HUDEP-2 (cell line): ENCODE measurements around the gene VDR.

Experiments
- DNase-seq, 76 experiments: peaks; one replicate each; lab custom pipeline; 2025; ENCODE audit not compliant: unreplicated experiment in 76 of 76; lab: John Stamatoyannopoulos, UW

VDR gene

GRCh38 chr12:47801170-47801903 is 103.5 kb downstream of the VDR start:
- no peak for DNase-seq

GRCh38 chr12:47800582-47800981 is 104.2 kb downstream of the VDR start:
- no peak for DNase-seq

DNA sequence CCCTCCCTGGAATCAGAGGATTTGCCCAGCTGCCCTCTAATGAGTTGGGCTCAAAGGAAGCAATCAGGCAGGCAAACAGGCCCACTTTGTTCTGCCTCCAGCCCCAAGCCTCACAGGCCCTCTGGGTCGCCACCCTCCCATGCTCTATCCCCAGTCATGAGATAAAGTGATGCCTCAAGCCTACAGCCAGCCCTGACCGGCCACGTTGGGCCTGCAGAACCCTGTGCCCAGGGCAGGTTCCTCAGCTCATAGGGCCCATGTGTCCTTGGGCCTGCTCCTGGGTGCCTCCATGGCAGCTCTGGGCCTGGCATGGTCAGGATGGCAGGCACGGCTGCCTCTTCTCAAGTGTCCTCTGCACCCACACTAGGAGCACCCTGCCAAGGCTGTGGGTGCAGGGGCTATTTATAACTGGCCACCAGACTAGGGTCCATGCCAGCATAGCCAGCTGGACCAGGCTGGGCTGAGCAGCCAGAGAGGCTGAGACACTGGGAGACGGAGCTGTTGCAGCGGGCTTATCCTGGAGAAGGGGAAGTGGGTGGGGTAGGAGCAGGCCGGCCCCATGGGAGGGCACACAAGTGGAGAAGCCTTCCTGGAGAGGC is 105.3 kb downstream of the VDR start:
- no peak for DNase-seq

DNA sequence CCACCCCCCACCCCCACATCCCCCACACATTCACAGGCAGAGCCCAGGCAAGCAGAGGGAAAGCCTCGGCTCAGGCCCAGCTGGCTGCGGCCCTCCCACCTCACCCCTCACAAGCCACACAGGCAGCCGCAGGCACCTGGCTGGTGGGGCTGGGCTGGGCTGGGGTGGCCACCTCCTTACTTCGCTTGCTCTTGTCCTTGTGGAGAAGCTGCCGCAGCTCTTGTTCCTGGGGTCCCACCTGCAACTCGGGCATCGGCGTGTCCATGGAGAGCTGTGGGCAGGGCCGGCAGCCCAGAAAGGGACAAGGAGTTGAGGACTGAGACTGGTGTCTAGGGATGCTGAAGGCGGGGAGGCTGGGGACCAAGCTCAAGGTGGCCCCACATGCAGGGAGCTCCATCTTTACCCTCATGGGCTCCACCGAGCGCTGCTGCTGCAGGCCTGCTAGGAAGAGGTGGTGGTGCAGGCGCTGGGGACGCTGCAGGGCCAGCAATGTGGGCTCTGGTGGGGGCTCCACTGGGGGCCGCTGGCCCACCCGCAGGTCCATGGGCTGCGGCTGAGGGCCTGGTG is 106.3 kb downstream of the VDR start:
- no peak for DNase-seq

DNA sequence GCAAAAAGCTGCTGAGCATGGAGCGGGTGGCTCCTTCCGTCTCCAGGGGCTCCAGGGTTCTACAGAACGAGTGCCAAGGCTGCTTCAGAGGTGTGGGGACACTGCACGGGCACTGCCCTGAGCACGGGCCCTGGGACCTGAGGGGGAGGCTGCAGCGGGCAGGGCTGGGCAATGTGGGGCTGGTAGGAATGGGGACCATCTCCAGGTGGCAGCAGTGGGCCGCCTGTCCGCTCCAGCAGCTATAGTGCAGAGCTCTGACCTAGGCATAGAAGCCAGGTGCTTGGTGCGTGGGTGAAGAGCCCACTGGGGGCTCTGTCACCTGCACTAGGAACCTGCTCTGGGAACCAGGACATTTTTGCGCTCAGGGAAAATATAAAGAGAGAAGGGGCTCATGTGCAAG is 107.4 kb downstream of the VDR start:
- DNase-seq = peak in 14 of 76 experiments; percentile 12 to 48 (median 19)

DNA sequence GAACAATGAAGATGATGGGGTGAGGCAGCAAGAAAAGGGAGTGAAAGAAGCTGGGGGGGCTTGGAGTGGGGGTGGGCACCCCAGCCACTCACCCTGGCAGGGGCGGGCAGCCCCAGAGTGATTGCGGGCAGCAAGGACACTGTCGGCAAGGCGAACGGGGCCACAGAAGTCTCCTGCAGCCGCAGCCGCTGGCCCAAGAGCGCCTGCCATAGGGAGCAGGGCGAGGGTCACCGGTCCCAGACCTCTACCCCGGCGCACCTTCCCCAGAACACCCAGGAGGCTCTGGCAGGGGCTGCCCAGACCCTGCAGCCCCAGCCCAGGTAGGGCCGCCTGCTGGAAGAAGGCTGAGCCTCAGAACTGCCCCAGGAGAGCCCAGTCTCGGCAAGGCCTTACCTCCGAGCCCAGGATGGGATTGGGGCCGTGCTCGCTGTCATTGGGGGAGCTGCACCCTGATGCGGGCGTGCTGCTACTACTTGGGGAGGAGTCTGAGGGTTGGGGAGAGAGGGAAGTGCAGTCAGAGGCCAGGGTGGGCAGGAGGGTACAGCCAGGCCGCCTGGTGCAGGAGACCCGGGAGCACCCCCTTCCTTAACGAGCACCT is 108.9 kb downstream of the VDR start:
- DNase-seq = no peak

GRCh38 chr12:47795121-47795813 is 109.5 kb downstream of the VDR start:
- no peak for DNase-seq

- no peak for DNase-seq
Observed at GRCh38 chr12:47794679-47795078, 110.1 kb downstream of the VDR start.

DNA sequence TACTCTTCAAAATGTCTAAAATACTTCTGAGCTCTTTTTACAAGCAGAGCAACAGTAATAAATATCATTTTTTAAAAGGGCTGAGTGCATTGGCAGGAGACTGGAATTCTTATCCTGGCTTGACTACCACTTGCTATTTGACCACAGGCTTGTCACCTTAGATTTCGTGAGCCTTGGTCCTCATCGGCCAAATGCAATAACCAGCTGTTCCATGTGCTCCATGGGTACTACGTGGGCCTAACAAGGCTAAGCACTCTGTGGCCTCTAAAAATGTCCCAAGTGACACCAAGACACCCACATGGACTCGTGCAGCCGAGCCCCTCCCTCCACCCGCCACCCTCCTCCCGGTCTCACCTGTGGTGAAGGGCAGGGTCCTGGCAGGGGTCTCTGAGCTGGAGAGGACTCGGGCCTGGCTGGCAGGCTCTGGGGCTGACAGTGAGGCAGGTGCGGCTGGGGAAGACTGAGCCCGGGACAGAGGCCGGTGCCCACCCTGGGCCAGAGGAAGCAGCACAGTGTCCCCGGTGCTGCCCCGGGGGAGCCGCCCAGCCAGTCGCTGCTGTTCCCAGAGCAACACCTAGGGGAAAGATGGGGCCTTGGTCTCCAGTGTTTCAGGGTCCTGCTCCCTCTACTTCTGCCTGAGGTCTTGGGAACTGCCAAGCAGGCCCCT is 111.6 kb downstream of the VDR start:
- no peak for DNase-seq

- no peak for DNase-seq
Observed at GRCh38 chr12:47791874-47792273, 112.9 kb downstream of the VDR start.
